GM19238 (cell line): ENCODE data around the gene MYD88.

Source experiments
- DNase-seq: peaks from one replicate; pipeline ENCODE4 v3.0.0; 2011; ENCODE audit warnings: low spot score; ENCODE audit not compliant: insufficient read length

The MYD88 gene

GRCh38 chr3:38164952-38165721 is 26.7 kb downstream of the MYD88 start, which contains the start of gene OXSR1:
Gene OXSR1 (plus strand): TSS chr3:38165537. CDS start chr3:38165877, 340 bp downstream.
- DNase-seq = peak; percentile 85

- DNase-seq = peak; percentile 32
These were observed 27.4 kb downstream of the MYD88 start for GRCh38 chr3:38165722-38166387.

- no peak for DNase-seq
These were observed 29.1 kb downstream of the MYD88 start for GRCh38 chr3:38167591-38167990.

GRCh38 chr3:38168151-38169026 is 29.9 kb downstream of the MYD88 start:
- no peak for DNase-seq

GRCh38 chr3:38169027-38169317 is 30.5 kb downstream of the MYD88 start:
- DNase-seq = no peak

GRCh38 chr3:38170722-38171121 is 32.3 kb downstream of the MYD88 start:
- DNase-seq = no peak

- DNase-seq = no peak
These were observed 33.2 kb downstream of the MYD88 start for GRCh38 chr3:38171622-38172021.

GRCh38 chr3:38173834-38174418 is 35.5 kb downstream of the MYD88 start:
- DNase-seq = no peak

- DNase-seq = no peak
These were observed 38.7 kb downstream of the MYD88 start for GRCh38 chr3:38177181-38177580.

GRCh38 chr3:38186781-38187180 is 48.3 kb downstream of the MYD88 start:
- DNase-seq = no peak

- DNase-seq = no peak
These were observed 52.0 kb downstream of the MYD88 start for GRCh38 chr3:38190481-38190881.
